ENCODE measurements around the gene SUPT3H.

DNA sequence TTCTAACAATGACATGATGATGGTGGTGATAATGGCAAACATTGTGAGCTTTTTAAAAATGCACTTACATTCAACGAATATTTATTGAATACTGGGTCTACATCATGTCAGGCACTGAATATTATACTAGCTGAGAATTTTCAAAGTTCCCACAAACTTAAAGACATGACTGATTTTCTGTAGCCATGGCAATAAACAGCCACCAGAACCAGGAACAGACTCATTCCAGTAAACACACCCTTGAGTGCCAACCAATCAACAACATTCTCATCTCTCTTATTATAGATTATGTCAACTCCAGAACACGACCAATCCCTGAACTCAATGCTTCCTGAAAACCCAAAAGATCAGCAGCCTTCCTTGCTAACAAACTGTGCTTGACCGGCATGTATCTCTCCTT, 262.0 kb downstream of the SUPT3H start:
- TF ChIP-seq EZH2phosphoT487 (IDR thresholded peaks at IDR 0.05; ENCODE audit: borderline replicate concordance, low read length) (no peak), EZH2 (IDR thresholded peaks at IDR 0.05; ENCODE audit: low read length, unreplicated experiment) (no peak)
- TF ChIP-seq, protein P1, sequence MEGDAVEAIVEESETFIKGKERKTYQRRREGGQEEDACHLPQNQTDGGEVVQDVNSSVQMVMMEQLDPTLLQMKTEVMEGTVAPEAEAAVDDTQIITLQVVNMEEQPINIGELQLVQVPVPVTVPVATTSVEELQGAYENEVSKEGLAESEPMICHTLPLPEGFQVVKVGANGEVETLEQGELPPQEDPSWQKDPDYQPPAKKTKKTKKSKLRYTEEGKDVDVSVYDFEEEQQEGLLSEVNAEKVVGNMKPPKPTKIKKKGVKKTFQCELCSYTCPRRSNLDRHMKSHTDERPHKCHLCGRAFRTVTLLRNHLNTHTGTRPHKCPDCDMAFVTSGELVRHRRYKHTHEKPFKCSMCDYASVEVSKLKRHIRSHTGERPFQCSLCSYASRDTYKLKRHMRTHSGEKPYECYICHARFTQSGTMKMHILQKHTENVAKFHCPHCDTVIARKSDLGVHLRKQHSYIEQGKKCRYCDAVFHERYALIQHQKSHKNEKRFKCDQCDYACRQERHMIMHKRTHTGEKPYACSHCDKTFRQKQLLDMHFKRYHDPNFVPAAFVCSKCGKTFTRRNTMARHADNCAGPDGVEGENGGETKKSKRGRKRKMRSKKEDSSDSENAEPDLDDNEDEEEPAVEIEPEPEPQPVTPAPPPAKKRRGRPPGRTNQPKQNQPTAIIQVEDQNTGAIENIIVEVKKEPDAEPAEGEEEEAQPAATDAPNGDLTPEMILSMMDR (conservative IDR thresholded peaks at IDR 0.05; ENCODE audit: low read depth, low read length): no peak

Measured in PC-3 (cell line).